Type B pancreatic cell (in vitro differentiated cells): ENCODE measurements around the gene ST8SIA2. TPM values are rescaled to one million over a fixed set of nuclear protein-coding genes. Genes with fewer than 3 reads are reported as not detected.

ENCODE experiments used
- DNase-seq: peaks from one replicate; pipeline ENCODE4 v3.0.0; 2021; ENCODE audit warnings: mixed read lengths; ENCODE audit not compliant: unreplicated experiment; ENCODE audit errors: extremely low spot score
- H3K27ac Mint-ChIP-seq: 2 replicates; pipeline ENCODE4 v1.8.0; 2021; ENCODE audit warnings: mild to moderate bottlenecking, mixed read lengths
- H3K27me3 Mint-ChIP-seq: 2 replicates; pipeline ENCODE4 v1.8.0; 2021; ENCODE audit warnings: mixed read lengths
- H3K36me3 Mint-ChIP-seq: 2 replicates; pipeline ENCODE4 v1.8.0; 2021; ENCODE audit warnings: mixed read lengths
- H3K4me1 Mint-ChIP-seq: one replicate; pipeline ENCODE4 v1.8.0; 2021; ENCODE audit warnings: mixed read lengths; ENCODE audit not compliant: unreplicated experiment
- H3K4me3 Mint-ChIP-seq: 2 replicates; pipeline ENCODE4 v1.8.0; 2021; ENCODE audit warnings: mild to moderate bottlenecking, mixed read lengths
- H3K9me3 Mint-ChIP-seq: 2 replicates; pipeline ENCODE4 v1.8.0; 2021; ENCODE audit warnings: mixed read lengths
- CTCF ChIP-seq: fragments of 200-600 bp; sonication (generic); conservative IDR thresholded peaks from 2 replicates; pipeline ENCODE4 v1.5.0; 2021; ENCODE audit warnings: antibody characterized with exemption, mild to moderate bottlenecking
- total RNA-seq: library from RNA; stranded (reverse); gene quantifications from 2 replicates; pipeline ENCODE4 v1.2.1, GENCODE V29; 2021; ENCODE audit warnings: low replicate concordance

The ST8SIA2 gene
- total RNA-seq, 1 donor from 2014 or later = 16.8 TPM

GRCh38 chr15:92417716-92418115 is 24.0 kb downstream of the ST8SIA2 start:
- Mint-ChIP-seq H3K9me3 (no peaks in the 10 kb centered on the region), H3K36me3 (peaks cover 45% of the 10 kb centered on the region), H3K4me3 (no peak overlapping the region), H3K4me1 (peaks cover 22% of the 10 kb centered on the region), H3K27ac (no peak overlapping the region), H3K27me3 (no peaks in the 10 kb centered on the region)
- no peak for TF ChIP-seq CTCF
- no peak for DNase-seq

DNA sequence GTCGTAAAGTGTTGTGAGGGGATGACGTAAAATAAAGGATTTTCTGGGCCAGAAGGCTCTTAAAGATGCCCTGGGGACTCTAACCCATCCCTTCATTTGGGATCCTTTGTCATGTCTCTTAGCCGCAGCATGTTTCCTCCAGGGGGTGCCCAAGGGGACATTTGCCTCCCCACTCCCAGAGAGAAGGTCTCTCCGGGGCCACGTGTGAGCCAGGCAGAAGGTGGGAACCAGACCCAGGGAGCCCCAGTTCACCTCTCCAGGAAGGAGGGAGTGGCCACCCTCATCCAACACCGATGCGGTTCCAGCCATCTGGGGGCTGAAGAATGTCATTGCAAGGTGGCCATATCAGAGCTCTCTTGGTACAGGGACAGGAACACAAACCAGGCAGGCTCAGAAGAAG is 25.2 kb downstream of the ST8SIA2 start:
- H3K27ac Mint-ChIP-seq = no peak overlapping the region
- no peak for DNase-seq
- H3K36me3 Mint-ChIP-seq = peaks cover 42% of the 10 kb centered on the region
- no peaks in the 10 kb centered on the region for H3K9me3 Mint-ChIP-seq
- peaks cover 15% of the 10 kb centered on the region for H3K4me1 Mint-ChIP-seq
- H3K4me3 Mint-ChIP-seq = no peak overlapping the region
- no peaks in the 10 kb centered on the region for H3K27me3 Mint-ChIP-seq
- no peak for TF ChIP-seq CTCF

DNA sequence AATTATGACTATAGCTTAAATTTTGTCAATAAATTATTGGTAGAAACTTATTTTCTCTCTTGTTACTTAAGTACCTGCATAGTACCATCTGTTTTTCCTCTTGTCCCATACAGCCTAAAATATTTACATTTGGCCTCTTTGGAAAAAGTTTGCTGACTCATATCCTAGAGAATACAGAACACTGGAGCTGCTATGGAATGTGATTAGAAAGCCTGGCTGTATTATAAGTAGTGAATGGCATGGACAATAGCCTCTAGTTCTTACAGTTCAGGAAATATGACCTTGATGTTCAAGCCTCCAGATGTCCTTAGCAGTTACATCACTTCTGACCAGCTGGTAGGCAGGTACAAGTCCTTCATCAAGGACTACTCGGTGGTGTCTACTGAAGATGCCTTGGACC is 28.3 kb downstream of the ST8SIA2 start:
- Mint-ChIP-seq H3K36me3 (peaks cover 28% of the 10 kb centered on the region), H3K9me3 (no peaks in the 10 kb centered on the region), H3K27ac (no peak overlapping the region), H3K27me3 (no peaks in the 10 kb centered on the region), H3K4me1 (no peaks in the 10 kb centered on the region), H3K4me3 (no peak overlapping the region)
- TF ChIP-seq CTCF = no peak
- no peak for DNase-seq

DNA sequence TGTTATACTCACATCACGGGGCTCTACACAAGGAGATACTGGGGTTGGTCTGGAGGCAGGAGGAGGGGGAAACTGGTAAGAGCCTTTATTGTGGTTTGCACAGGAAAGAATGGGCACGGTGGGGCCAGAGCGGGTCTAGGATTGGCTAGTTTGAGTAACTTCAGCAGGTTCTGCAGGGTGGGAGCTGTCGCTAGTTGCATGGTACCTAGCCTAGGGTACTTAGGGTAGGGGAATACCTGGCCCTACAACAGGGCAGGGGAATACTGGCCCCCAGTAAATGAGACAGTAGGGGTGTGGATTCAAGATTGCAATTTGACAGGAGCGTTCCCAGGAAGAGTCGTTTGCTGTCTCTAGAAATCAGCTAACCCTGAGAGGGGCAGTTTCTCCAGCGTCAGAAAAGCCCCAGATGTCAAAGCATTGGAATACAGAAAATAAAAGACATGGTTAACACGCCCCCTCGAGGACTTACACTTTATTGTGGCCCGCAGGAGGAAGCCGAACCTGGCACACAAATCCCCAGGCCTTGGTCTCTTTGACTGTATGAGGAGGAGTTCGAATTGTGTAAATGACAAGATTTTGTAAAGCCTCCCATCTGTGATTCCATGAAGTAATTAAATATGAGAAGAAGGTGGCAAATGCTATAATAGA is 32.0 kb downstream of the ST8SIA2 start:
- TF ChIP-seq CTCF = no peak
- Mint-ChIP-seq H3K4me3 (no peak overlapping the region), H3K27ac (no peak overlapping the region), H3K27me3 (no peaks in the 10 kb centered on the region), H3K9me3 (no peaks in the 10 kb centered on the region), H3K4me1 (no peaks in the 10 kb centered on the region), H3K36me3 (peaks cover 17% of the 10 kb centered on the region)
- no peak for DNase-seq

DNA sequence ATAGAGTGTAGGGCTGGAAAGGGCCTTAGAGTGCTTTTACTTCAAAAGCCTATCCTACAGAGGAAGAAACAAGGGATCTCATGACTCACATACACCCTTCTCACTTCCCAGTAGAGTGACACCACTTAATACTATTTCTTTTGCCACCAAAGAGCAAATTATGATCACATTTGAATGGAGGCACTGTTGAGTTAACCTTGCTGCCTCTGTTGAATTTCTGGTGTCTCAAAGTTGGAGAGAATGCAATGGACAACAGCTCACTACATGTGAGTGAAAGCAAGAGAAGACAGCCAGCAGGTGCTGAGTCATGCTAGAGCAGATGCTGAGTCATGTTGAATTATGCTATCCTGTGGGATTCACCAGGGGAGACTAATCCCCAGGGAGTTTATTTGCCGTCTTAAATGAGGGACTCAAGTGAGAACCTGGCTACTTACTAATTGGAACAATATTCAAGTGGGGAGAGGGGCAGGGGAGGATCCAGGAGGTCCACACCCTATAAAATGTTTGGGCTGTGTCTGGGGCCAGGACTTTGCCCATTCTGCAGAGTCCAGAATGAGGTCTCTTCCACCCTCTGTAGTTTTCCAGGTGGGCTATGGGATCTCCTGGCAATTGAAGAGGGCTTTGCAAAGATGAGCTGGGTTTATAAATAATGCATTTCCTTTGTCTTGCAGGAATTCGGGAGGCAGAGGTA is 35.8 kb downstream of the ST8SIA2 start:
- H3K9me3 Mint-ChIP-seq = no peaks in the 10 kb centered on the region
- no peak overlapping the region for H3K27ac Mint-ChIP-seq
- no peaks in the 10 kb centered on the region for H3K4me1 Mint-ChIP-seq
- no peaks in the 10 kb centered on the region for H3K27me3 Mint-ChIP-seq
- peaks cover 15% of the 10 kb centered on the region for H3K36me3 Mint-ChIP-seq
- H3K4me3 Mint-ChIP-seq = no peak overlapping the region
- no peak for DNase-seq
- no peak for TF ChIP-seq CTCF
